ENCODE results near the gene RUNX1.

Gene RUNX1

DNA sequence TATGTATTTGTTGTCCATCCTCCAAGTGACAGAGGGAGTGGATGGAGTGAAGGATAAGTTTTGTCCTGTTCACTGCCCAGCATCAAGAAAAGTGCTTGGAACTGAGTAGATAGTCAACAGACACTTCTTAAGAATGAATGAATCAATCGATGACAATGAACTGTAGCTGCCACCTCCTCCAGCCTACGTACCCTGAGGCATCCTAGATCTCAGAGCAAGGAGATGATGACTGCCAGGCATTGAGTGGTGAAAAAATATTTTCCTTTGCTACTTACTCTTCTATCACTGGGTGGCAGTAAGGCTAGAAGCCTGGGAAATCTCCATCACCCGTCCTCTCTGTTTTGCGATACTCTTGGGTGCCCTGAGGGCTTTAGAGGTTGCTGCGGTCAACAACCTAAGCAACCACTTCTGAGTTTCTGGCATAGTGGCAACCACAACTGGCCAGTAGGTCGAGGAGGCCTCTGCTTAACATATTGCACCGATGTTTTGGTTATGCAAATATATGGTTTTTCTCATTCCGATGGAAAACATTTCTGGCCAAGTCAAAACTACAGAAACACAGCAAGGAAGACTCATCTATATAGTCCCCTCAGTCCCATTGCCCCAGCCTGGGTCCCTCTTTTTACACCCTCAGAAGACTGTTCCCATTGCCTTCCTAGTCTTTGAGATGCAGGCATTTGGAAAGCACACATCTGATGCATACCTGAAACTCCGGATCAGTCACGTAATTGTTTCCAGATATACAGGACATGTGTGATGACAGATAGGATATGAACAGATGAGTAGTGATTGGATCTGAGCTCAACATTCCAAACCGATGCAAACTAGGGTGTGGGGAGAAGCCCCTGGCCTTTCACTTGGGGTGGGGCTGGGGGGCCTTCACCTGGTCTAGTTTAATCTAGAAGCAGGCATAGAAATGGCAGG is 136.8 kb downstream of the RUNX1 start:
- Mint-ChIP-seq H3K4me3 (no peak overlapping the region), H3K36me3 (ENCODE audit: low read depth) (peaks cover 30% of the 10 kb centered on the region), H3K9me3 (no peaks in the 10 kb centered on the region), H3K27ac (peak overlapping the region; percentile 21), H3K4me1 (ENCODE audit: low read depth) (peaks cover 28% of the 10 kb centered on the region), H3K27me3 (ENCODE audit: low read depth) (peaks cover 6% of the 10 kb centered on the region)

GRCh38 chr21:34911360-34911759 is 137.7 kb downstream of the RUNX1 start:
- Mint-ChIP-seq H3K27me3 (ENCODE audit: low read depth) (peaks cover 6% of the 10 kb centered on the region), H3K4me1 (ENCODE audit: low read depth) (peaks cover 26% of the 10 kb centered on the region), H3K36me3 (ENCODE audit: low read depth) (peaks cover 26% of the 10 kb centered on the region), H3K9me3 (no peaks in the 10 kb centered on the region), H3K27ac (no peak overlapping the region), H3K4me3 (no peak overlapping the region)

GRCh38 chr21:34910396-34910795 is 138.7 kb downstream of the RUNX1 start:
- Mint-ChIP-seq H3K27ac (no peak overlapping the region), H3K4me3 (no peak overlapping the region), H3K36me3 (ENCODE audit: low read depth) (peaks cover 25% of the 10 kb centered on the region), H3K9me3 (no peaks in the 10 kb centered on the region), H3K4me1 (ENCODE audit: low read depth) (peaks cover 26% of the 10 kb centered on the region), H3K27me3 (ENCODE audit: low read depth) (peaks cover 6% of the 10 kb centered on the region)

- H3K27ac Mint-ChIP-seq, result no peak overlapping the region
- H3K4me3 Mint-ChIP-seq, result no peak overlapping the region
- H3K9me3 Mint-ChIP-seq, result no peaks in the 10 kb centered on the region
- H3K36me3 Mint-ChIP-seq (ENCODE audit: low read depth), result peaks cover 23% of the 10 kb centered on the region
- peaks cover 6% of the 10 kb centered on the region for H3K27me3 Mint-ChIP-seq (ENCODE audit: low read depth)
- H3K4me1 Mint-ChIP-seq (ENCODE audit: low read depth), result peaks cover 29% of the 10 kb centered on the region
These were observed 139.4 kb downstream of the RUNX1 start for GRCh38 chr21:34909492-34910292.

DNA sequence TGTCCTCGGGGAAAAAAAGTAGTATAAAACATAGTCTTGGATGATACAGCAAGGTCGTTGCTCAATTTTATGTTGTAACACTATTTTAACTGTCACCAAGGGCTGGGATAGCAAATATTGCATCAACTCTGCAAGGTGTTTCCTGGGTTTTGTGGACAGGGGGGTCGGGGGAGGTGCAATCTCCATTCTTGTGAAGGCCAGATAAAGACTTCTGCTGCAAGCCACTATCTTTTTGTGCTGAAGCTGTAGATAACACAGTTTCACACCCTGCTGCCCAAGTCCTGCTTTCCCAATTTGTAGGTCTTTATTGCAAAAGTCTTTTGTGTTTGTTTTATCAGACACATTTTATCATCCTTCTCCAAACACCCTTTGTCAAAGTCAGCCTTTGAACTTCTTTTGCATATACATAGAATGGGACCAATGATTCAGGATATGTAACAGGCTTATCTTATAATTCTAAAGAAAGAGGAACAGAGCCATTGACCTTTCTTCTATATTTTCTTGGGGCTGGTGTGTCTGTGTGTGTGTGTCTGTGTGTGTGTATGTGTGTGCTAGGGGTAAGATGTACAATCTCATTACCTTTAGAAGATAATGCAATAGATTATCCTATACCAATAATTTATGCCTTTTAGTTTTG is 140.6 kb downstream of the RUNX1 start:
- Mint-ChIP-seq H3K9me3 (no peaks in the 10 kb centered on the region), H3K36me3 (ENCODE audit: low read depth) (peaks cover 23% of the 10 kb centered on the region), H3K4me1 (ENCODE audit: low read depth) (peaks cover 29% of the 10 kb centered on the region), H3K27me3 (ENCODE audit: low read depth) (peaks cover 6% of the 10 kb centered on the region), H3K4me3 (no peak overlapping the region), H3K27ac (no peak overlapping the region)

GRCh38 chr21:34907461-34908418 is 141.4 kb downstream of the RUNX1 start:
- H3K4me3 Mint-ChIP-seq, result no peak overlapping the region
- H3K4me1 Mint-ChIP-seq (ENCODE audit: low read depth), result peaks cover 29% of the 10 kb centered on the region
- H3K36me3 Mint-ChIP-seq (ENCODE audit: low read depth), result peaks cover 20% of the 10 kb centered on the region
- peaks cover 6% of the 10 kb centered on the region for H3K27me3 Mint-ChIP-seq (ENCODE audit: low read depth)
- H3K27ac Mint-ChIP-seq, result no peak overlapping the region
- no peaks in the 10 kb centered on the region for H3K9me3 Mint-ChIP-seq

DNA sequence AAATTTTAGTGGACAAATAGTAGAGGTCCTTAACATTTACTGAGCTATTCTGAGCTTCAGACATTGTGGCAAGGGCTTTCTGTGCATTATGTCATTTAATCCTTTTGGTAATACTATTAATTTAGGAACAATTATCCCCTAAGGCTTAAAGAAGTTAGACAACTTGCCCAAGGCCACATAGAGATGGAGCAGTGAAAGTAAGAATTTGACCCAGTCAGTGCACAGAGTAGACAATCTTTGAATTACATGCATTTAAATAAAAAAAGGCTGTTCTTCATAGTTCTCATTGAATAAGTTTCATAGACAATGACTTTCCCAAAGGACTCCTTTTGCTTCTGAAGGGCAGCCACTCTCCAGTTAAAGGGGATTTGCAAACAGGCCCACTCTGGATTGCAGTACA is 142.7 kb downstream of the RUNX1 start:
- peaks cover 6% of the 10 kb centered on the region for H3K27me3 Mint-ChIP-seq (ENCODE audit: low read depth)
- no peaks in the 10 kb centered on the region for H3K9me3 Mint-ChIP-seq
- H3K4me1 Mint-ChIP-seq (ENCODE audit: low read depth), result peaks cover 25% of the 10 kb centered on the region
- H3K4me3 Mint-ChIP-seq, result no peak overlapping the region
- H3K27ac Mint-ChIP-seq, result no peak overlapping the region
- peaks cover 16% of the 10 kb centered on the region for H3K36me3 Mint-ChIP-seq (ENCODE audit: low read depth)

DNA sequence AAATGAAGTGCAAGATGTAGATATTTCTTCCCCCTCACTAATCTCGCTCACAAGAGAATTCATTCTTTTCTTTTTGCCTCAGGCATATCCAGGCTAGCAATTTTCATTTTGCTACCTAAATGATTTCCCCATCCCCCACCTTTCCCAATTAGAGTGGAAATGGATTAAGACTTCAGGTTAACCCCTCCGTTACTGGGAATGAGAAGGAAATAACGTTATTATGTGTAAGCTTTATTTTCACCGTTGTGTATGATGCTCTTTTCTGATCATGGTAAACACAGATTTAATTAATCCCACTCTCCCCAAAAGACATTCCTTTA is 143.9 kb downstream of the RUNX1 start:
- no peak overlapping the region for H3K27ac Mint-ChIP-seq
- peaks cover 6% of the 10 kb centered on the region for H3K27me3 Mint-ChIP-seq (ENCODE audit: low read depth)
- no peaks in the 10 kb centered on the region for H3K9me3 Mint-ChIP-seq
- H3K36me3 Mint-ChIP-seq (ENCODE audit: low read depth), result peaks cover 16% of the 10 kb centered on the region
- no peak overlapping the region for H3K4me3 Mint-ChIP-seq
- H3K4me1 Mint-ChIP-seq (ENCODE audit: low read depth), result peaks cover 25% of the 10 kb centered on the region

DNA sequence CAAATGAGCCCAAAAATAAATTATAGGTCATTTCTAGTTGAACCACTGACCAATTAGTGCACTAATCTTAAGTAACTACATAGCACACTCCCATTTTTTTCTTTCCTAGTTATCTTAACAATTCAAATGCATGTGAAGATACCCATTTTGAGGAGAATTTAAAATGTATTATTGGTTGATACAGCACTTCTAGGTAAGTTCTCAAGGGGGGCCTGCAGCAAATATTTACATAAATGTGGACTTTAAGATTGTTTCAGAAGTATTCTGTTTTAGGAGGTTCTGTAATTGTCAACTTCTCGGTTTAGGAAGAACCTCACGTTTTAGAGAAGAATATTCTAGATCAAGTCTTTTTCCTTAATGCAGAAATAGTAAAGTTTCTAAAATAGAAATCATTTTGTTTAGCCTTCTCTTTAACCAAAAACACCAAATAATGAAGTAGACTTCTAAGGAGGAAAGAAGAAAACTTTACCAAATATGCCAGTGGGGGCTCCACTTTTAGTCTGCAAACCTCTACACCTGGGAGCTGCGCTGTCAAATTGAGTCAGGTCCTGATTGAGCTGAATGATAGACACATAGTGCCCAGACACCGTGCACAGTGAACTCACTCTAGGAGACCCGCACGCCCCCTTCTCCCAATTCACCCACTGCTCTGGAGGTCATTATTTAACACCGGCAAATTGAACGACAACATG is 144.4 kb downstream of the RUNX1 start:
- Mint-ChIP-seq H3K9me3 (no peaks in the 10 kb centered on the region), H3K4me1 (ENCODE audit: low read depth) (peaks cover 22% of the 10 kb centered on the region), H3K36me3 (ENCODE audit: low read depth) (peaks cover 12% of the 10 kb centered on the region), H3K4me3 (no peak overlapping the region), H3K27me3 (ENCODE audit: low read depth) (peaks cover 6% of the 10 kb centered on the region), H3K27ac (no peak overlapping the region)

DNA sequence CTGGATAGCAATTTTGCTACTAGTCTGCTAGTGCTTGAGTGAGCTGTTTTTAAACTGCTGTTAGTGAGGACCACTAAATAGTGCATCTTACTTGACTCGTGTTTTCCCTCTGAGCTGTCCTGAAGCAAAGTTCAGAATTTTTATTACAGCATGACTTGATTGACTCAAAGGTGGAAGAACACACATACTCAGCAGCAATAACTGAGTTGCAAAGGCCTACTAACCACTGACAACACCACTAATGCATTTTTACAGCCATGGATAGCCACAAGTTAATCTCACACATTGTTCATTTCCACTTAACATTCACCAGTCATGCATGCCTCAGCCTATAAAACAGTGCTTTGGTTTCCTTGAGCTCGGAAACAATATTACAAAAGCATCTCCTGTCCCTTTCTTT is 148.7 kb downstream of the RUNX1 start:
- Mint-ChIP-seq H3K27ac (no peak overlapping the region), H3K4me3 (no peak overlapping the region), H3K9me3 (no peaks in the 10 kb centered on the region), H3K4me1 (ENCODE audit: low read depth) (peaks cover 5% of the 10 kb centered on the region), H3K27me3 (ENCODE audit: low read depth) (no peaks in the 10 kb centered on the region), H3K36me3 (ENCODE audit: low read depth) (peaks cover 16% of the 10 kb centered on the region)

GRCh38 chr21:34899760-34900159 is 149.3 kb downstream of the RUNX1 start:
- Mint-ChIP-seq H3K36me3 (ENCODE audit: low read depth) (peaks cover 12% of the 10 kb centered on the region), H3K27ac (no peak overlapping the region), H3K4me3 (no peak overlapping the region), H3K9me3 (no peaks in the 10 kb centered on the region), H3K4me1 (ENCODE audit: low read depth) (peaks cover 3% of the 10 kb centered on the region), H3K27me3 (ENCODE audit: low read depth) (peaks cover under 1% of the 10 kb centered on the region)

- Mint-ChIP-seq H3K4me3 (no peak overlapping the region), H3K27me3 (ENCODE audit: low read depth) (peaks cover 4% of the 10 kb centered on the region), H3K36me3 (ENCODE audit: low read depth) (peaks cover 12% of the 10 kb centered on the region), H3K4me1 (ENCODE audit: low read depth) (peaks cover 5% of the 10 kb centered on the region), H3K9me3 (no peaks in the 10 kb centered on the region), H3K27ac (no peak overlapping the region)
These were observed 149.8 kb downstream of the RUNX1 start for GRCh38 chr21:34899302-34899701.

- Mint-ChIP-seq H3K27ac (no peak overlapping the region), H3K36me3 (ENCODE audit: low read depth) (peaks cover 14% of the 10 kb centered on the region), H3K9me3 (no peaks in the 10 kb centered on the region), H3K4me3 (no peak overlapping the region), H3K27me3 (ENCODE audit: low read depth) (peaks cover 9% of the 10 kb centered on the region), H3K4me1 (ENCODE audit: low read depth) (peaks cover 9% of the 10 kb centered on the region)
These were observed 151.3 kb downstream of the RUNX1 start for GRCh38 chr21:34897828-34898227.

Measured in T-helper 1 cell treated with Interleukin-12 subunit alpha and Interleukin-12 subunit beta and Interleukin-4 antibody, amounts not matched to agents 30 μg/mL and 1 μg/mL, for 36 hours (primary cell).